HepG2 (cell line): ENCODE data around the gene RIOK3. TPM values are rescaled to one million over a fixed set of nuclear protein-coding genes. Genes with fewer than 3 reads are reported as not detected.
A peak's percentile ranks its signal among the peaks of the same experiment; 100 is the strongest.

Experiments used
- ARID2 ChIP-seq: sonication (generic); formaldehyde crosslinking; IDR thresholded peaks from 2 replicates; pipeline ENCODE4 v1.8.1; 2022; ENCODE audit warnings: mild to moderate bottlenecking, missing genetic modification reagents, borderline replicate concordance
- BCL6 ChIP-seq: IDR thresholded peaks from 2 replicates; pipeline ENCODE4 v1.6.1; 2016; ENCODE audit warnings: missing genetic modification reagents, missing compliant biosample characterization
- ELF1 ChIP-seq: sonication (generic); formaldehyde crosslinking; IDR thresholded peaks from 2 replicates; pipeline ENCODE4 v1.4.0; 2020; ENCODE audit warnings: missing genetic modification reagents
- FIP1L1 ChIP-seq: fragments of 200-400 bp; formaldehyde crosslinking; IDR thresholded peaks from 2 replicates; pipeline ENCODE4 v1.6.1; 2018; ENCODE audit warnings: low read depth, mild to moderate bottlenecking, low read length, moderate library complexity, borderline replicate concordance; ENCODE audit not compliant: insufficient read depth
- FLYWCH1 ChIP-seq: sonication (generic); formaldehyde crosslinking; IDR thresholded peaks from 2 replicates; pipeline ENCODE4 v1.8.1; 2023; ENCODE audit warnings: mild to moderate bottlenecking, missing genetic modification reagents
- GMEB1 ChIP-seq: sonication (generic); formaldehyde crosslinking; IDR thresholded peaks from 2 replicates; pipeline ENCODE4 v1.5.1; 2020; ENCODE audit warnings: missing genetic modification reagents, mild to moderate bottlenecking, borderline replicate concordance
- GZF1 ChIP-seq: sonication (generic); formaldehyde crosslinking; IDR thresholded peaks from 2 replicates; pipeline ENCODE4 v1.5.1; 2020; ENCODE audit warnings: mild to moderate bottlenecking, missing genetic modification reagents
- KMT2A ChIP-seq: sonication (generic); formaldehyde crosslinking; IDR thresholded peaks from 2 replicates; pipeline ENCODE4 v1.4.0; 2020; ENCODE audit warnings: missing genetic modification reagents
- NFATC3 ChIP-seq: sonication (generic); formaldehyde crosslinking; IDR thresholded peaks from 2 replicates; pipeline ENCODE4 v1.5.1; 2020; ENCODE audit warnings: mild to moderate bottlenecking, missing genetic modification reagents
- NFYB ChIP-seq: sonication (generic); formaldehyde crosslinking; IDR thresholded peaks from 2 replicates; pipeline ENCODE4 v1.4.0; 2020; ENCODE audit warnings: missing genetic modification reagents
- NR0B2 ChIP-seq: sonication (generic); formaldehyde crosslinking; IDR thresholded peaks from 2 replicates; pipeline ENCODE4 v1.4.0; 2020; ENCODE audit warnings: mild to moderate bottlenecking, missing genetic modification reagents
- POLR2G ChIP-seq: fragments of 200-400 bp; formaldehyde crosslinking; IDR thresholded peaks from 2 replicates; pipeline ENCODE4 v1.6.1; 2018; ENCODE audit warnings: mild to moderate bottlenecking, low read depth, low read length, moderate library complexity
- REPIN1 ChIP-seq: sonication (generic); formaldehyde crosslinking; IDR thresholded peaks from 2 replicates; pipeline ENCODE4 v1.8.0; 2022; ENCODE audit warnings: missing genetic modification reagents, low read depth, mild to moderate bottlenecking, borderline replicate concordance
- SAP130 ChIP-seq: IDR thresholded peaks from 2 replicates; pipeline ENCODE4 v1.6.1; 2016; ENCODE audit warnings: low read depth
- SSRP1 ChIP-seq: IDR thresholded peaks from 2 replicates; pipeline ENCODE4 v1.6.1; 2016; ENCODE audit warnings: control low read depth
- TAF1 ChIP-seq: sonication (generic); formaldehyde crosslinking; IDR thresholded peaks from 2 replicates; pipeline ENCODE4 v1.4.0; 2020; ENCODE audit warnings: missing genetic modification reagents
- XRCC5 ChIP-seq: fragments of 200-400 bp; formaldehyde crosslinking; optimal IDR thresholded peaks from 2 replicates; pipeline ENCODE3; 2017; ENCODE audit warnings: mild to moderate bottlenecking, low read length
- YEATS2 ChIP-seq: sonication (generic); formaldehyde crosslinking; IDR thresholded peaks from 2 replicates; pipeline ENCODE4 v1.4.0; 2020; ENCODE audit warnings: missing genetic modification reagents, borderline replicate concordance
- ZBTB38 ChIP-seq: sonication (generic); formaldehyde crosslinking; IDR thresholded peaks from 2 replicates; pipeline ENCODE4 v1.5.1; 2020; ENCODE audit warnings: mild to moderate bottlenecking, missing genetic modification reagents
- ZMYM4 ChIP-seq: sonication (generic); formaldehyde crosslinking; IDR thresholded peaks from 2 replicates; pipeline ENCODE4 v1.8.1; 2023; ENCODE audit warnings: mild to moderate bottlenecking, missing genetic modification reagents
- ZNF274 ChIP-seq: sonication (generic); formaldehyde crosslinking; IDR thresholded peaks from 2 replicates; pipeline ENCODE4 v1.5.1; 2020; ENCODE audit warnings: mild to moderate bottlenecking, missing genetic modification reagents
- ZNF280B ChIP-seq: sonication (generic); formaldehyde crosslinking; IDR thresholded peaks from 2 replicates; pipeline ENCODE4 v1.5.0; 2020; ENCODE audit warnings: missing genetic modification reagents, mild to moderate bottlenecking, borderline replicate concordance
- ZNF569 ChIP-seq: sonication (generic); formaldehyde crosslinking; IDR thresholded peaks from 2 replicates; pipeline ENCODE4 v1.5.0; 2020; ENCODE audit warnings: mild to moderate bottlenecking, missing genetic modification reagents, moderate library complexity, borderline replicate concordance
- ZNF766 ChIP-seq: sonication (generic); formaldehyde crosslinking; IDR thresholded peaks from 2 replicates; pipeline ENCODE4 v1.5.0; 2020; ENCODE audit warnings: missing genetic modification reagents, borderline replicate concordance
- ZNF816 ChIP-seq: sonication (generic); formaldehyde crosslinking; IDR thresholded peaks from 2 replicates; pipeline ENCODE4 v1.8.0; 2022; ENCODE audit warnings: missing genetic modification reagents, mild to moderate bottlenecking, borderline replicate concordance
- polyA plus RNA-seq, 8 experiments: library from polyadenylated mRNA; depleted of rRNA in 3 of 8; stranded (reverse) in 7 of 8; unstranded in 1 of 8; fragments of >200 nt; fragmentation: Illumina TruSeq in 4 of 8; extraction: Trizol in 4 of 8; gene quantifications; 2 replicates each; pipeline versions ENCODE4 v1.2.1 to v1.2.3, GENCODE V29; 2011 to 2016; ENCODE audit warnings: low read depth in 4 of 8, missing spikeins in 1 of 8, mixed read lengths in 1 of 8; ENCODE audit not compliant: insufficient read depth in 1 of 8
- total RNA-seq, 5 experiments: library from RNA; depleted of rRNA; stranded (reverse); fragments of >200 nt; fragmentation: Illumina TruSeq; extraction: Trizol; gene quantifications; 2 replicates each; pipeline ENCODE4 v1.2.3, GENCODE V29; 2016; ENCODE audit warnings: low read depth in 1 of 5
- TF ChIP-seq, protein P1 (sequence below): sonication (generic); formaldehyde crosslinking; IDR thresholded peaks from 2 replicates; pipeline ENCODE4 v1.4.0; 2020; ENCODE audit warnings: missing genetic modification reagents

Gene RIOK3
- total and polyA plus RNA-seq, 2 of the 13 experiments (the other 11 are each of a cell fraction or from before 2014, with no cell fraction given) = 26.7 to 36.0 TPM

- TF ChIP-seq NFYB (CRISPR knock-in tag) (peak; percentile 85), KMT2A (peak; percentile 68; the same call in 1 of the 2 replicates), FIP1L1 (no peak), FLYWCH1 (CRISPR knock-in tag) (no peak), GZF1 (CRISPR knock-in tag) (0 out of 2 replicates have a peak, but pooled peaks have one; percentile 24), NFATC3 (CRISPR knock-in tag) (0 out of 2 replicates have a peak, but pooled peaks have one; percentile 53), SSRP1 (CRISPR knock-in tag) (0 out of 2 replicates have a peak, but pooled peaks have one; percentile 42), TAF1 (CRISPR knock-in tag) (0 out of 2 replicates have a peak, but pooled peaks have one; percentile 34), ZNF274 (CRISPR knock-in tag) (peak; percentile 75; the same call in 1 of the 2 replicates), ZNF766 (CRISPR knock-in tag) (no peak), ZNF569 (no peak), ZNF816 (CRISPR knock-in tag) (0 out of 2 replicates have a peak, but pooled peaks have one; percentile 51), ZBTB38 (peak; percentile 66; the same call in 1 of the 2 replicates), SAP130 (CRISPR knock-in tag) (peak; percentile 87), GMEB1 (CRISPR knock-in tag) (peak; percentile 35; the same call in 1 of the 2 replicates), BCL6 (CRISPR knock-in tag) (no peak), ZNF280B (peak; percentile 47; the same call in 1 of the 2 replicates), YEATS2 (CRISPR knock-in tag) (peak; percentile 61; the same call in 1 of the 2 replicates), ARID2 (CRISPR knock-in tag) (0 out of 2 replicates have a peak, but pooled peaks have one; percentile 52), ELF1 (CRISPR knock-in tag) (no peak), NR0B2 (CRISPR knock-in tag) (peak; percentile 71; the same call in 1 of the 2 replicates), XRCC5 (no peak), POLR2G (peak; percentile 76), REPIN1 (no peak), ZMYM4 (peak; percentile 71)
- TF ChIP-seq, protein P1, sequence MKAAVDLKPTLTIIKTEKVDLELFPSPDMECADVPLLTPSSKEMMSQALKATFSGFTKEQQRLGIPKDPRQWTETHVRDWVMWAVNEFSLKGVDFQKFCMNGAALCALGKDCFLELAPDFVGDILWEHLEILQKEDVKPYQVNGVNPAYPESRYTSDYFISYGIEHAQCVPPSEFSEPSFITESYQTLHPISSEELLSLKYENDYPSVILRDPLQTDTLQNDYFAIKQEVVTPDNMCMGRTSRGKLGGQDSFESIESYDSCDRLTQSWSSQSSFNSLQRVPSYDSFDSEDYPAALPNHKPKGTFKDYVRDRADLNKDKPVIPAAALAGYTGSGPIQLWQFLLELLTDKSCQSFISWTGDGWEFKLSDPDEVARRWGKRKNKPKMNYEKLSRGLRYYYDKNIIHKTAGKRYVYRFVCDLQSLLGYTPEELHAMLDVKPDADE = no peak
These were observed 15.6 kb upstream of the RIOK3 start (continued) for GRCh38 chr18:23437357-23438045.
